Globus pallidus (tissue), 1 donor: Measurements from ENCODE around the gene TMC2.
"Not testable (repeated sequence)": the region's sequence is repeated elsewhere in the genome, so short reads cannot be mapped to it uniquely, and the experiment has no call there.

ENCODE experiments used
- DNase-seq: peaks from one replicate; pipeline ENCODE4 v3.0.0-alpha.2; 2015; ENCODE audit warnings: low spot score

Gene TMC2

DNA sequence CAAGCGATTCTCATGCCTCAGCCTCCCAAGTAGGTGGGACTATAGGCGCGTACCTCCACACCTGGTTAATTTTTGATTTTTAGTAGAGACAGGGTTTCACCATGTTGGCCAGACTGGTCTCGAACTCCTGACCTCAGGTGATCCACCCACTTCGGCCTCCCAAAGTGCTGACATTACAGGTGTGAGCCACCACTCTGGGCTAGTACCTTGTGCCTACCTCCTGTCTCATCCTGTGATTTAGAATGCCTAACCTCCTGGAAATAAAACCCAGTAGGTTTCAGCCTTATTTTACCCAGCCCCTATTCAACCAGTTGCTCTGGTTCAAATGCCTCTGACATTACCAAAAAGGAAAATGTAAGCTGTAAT is 10.2 kb upstream of the TMC2 start:
- DNase-seq = not testable (repeated sequence)

DNA sequence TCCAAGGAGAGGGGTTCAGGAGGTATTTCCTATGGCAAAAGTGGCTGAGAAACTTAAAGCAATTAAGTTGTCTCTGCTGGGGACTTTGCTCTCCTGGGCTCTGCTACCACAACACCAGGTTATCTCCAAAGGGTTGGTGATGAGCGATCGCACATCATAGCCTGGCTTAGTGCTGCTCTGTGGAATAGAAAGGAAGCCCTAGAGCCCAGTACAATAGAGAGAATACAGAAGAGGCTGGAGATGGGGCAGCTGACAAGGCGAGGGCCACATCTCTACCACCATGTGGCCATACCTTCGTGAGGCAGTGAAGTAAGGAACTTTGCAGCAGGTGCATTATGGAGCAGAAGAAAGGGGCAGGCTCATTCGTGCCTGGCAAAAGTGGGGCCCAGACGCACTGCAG is 8.6 kb upstream of the TMC2 start:
- DNase-seq = no peak

DNA sequence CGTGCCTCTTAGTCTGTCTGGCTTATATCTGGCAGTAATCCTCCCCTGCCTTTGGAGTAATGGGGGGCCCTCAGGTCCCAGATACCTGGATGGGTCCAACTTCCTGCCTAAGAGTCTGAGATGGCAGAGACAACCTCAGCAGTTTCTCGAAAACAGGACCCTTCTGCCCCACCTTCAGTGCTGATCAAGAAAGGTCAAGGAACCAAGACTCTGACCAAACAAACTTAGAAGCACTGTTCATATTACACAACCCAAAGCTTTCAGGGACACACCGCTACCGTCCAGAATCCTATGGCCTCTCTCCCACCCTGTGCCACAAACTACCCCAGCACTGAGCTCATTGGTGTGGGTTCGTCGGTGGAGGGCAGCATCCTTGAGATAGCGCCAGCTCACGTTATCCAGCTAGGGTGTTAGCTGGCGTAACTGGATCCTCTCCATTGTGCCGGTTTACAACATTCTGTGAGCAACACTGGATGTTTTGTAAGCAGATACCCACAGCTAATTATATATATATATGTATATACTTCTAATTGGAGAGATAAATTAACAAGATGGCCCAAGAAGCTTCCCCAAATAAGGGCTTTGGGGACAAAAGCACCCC is 7.6 kb upstream of the TMC2 start:
- DNase-seq = no peak

DNA sequence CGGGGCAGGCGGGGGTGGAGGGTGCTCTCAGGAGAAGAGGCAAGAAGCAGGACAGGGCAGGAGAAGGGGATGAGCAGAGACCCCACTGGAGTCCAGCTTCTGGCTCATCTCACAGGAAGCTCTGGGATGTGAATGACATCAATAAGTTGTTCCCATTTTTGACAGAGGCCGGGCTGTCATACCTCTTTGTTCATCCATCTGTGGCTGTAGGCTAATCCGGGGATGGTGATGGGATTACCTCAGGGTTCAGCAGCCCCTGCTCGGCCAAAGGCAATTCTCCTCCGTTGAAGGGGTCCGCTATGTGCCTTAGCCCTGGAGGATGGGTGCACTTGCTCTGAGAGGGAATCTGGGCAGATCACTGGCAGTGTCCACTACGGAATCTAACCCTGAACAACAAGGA is 3.3 kb upstream of the TMC2 start:
- no peak for DNase-seq

DNA sequence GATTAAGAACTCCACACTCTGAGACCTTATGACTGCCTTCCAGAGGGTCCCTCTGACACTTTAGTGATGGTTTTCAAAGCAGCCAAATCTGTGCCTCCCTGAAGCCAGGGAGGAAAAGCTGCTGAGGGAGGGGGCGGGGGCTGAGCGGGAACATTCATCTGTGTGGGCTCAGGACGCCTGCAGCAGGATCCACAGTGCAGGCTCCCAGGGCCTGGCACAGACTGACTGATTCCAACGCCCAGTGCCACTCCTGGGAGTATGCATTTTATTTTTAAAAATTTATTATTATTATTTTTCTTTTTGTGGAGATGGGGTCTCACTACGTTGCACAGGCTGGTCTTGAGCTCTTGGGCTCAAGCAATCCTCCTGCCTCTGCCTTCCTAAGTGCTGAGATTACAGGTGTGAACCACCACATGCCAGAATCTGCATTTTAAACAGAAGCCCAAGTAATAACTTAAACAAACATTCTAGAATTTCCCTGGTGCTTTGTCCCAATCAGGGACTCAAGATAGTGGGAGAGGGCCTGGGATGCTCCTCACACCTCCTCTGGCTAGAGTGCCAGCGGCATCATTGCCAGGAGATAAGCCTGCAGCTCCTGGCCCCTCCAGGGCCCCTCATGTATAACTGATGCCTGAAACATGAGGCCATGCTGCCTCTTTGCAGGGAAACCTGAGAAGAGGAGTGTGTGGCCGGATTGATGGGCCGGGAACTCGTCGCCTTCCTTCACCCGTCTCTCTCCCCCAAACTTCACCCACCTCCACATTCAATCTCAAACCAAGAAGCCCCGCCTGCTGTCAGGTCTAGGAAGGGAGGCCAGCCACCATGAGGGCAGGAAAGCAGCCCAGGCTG is 438 bp upstream of the TMC2 start:
- no peak for DNase-seq

DNA sequence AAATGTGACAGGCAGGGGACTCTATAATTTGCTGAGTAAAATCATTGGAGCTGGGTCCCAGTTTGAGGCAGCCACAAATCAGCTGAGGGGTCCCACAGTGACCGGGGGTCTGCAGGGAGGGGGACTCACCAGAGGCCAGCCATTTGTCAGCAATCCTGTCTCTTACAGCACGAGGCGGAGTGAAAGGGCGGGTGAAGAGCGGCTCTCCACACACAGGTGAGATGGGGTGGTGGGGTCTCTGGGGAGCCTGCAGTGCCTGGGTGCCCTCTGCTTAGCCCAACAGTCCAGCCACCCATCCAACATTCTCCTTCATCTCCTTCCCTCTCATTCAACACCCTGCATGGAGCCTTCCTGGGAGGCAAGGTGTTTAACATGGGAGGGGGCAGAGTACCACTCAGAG is 728 bp downstream of the TMC2 start:
- DNase-seq = no peak

DNA sequence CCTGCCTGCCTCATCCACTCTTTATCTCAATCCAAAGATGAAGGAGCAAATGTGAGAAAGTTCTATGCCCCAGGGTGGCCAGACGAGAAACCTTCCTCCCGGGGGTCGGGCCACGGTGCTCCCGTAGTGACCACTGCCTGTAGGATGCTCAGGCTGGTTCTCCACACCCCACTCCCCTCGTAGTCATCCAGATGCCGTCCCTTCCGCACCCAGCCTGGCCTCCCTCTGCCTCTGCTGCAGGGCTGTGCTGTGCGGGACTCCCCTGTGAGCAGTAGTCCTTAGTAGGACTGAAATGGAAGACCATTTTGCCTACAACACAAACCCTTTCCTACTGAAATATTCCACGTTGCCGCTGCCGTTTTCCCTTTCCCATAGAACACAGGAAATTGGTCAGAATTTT is 2.0 kb downstream of the TMC2 start:
- DNase-seq = no peak

DNA sequence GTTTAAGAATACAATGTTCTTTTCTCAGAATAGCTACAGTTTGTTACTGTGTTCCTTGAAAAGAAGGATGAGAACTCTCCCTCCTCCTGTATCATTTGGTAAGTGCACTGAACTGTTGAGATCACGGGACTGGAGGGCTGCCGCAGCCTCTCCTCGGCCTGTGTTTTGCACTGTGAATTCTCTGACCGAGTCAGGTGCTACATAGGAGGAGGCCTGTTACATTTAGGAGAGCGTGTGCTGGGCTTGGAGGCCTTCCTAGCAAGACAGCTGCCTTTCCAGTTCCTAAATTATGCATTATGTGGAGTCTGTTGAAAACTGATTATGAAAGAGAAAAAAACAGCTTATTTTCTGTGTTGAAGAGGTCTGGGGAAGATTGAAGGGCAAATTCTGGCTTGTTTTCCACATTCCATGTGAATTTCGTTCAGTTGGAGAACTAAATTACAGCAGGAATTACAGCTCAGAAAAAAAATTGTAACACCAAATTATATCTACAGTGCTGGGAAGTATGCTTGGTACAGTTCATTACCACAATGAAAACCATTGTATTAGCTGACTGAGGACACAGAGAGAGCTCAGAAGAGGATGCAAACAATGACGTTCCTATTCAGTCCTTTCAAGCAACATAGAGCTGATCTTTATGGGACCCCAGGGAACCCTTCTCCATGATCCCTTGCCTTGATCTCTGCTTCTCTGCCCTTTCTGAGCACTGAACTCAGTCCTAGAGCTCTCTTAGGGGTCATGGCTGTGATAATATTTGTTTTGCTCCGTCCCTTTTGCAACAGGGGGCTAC is 2.8 kb downstream of the TMC2 start:
- DNase-seq = peak; percentile 91

DNA sequence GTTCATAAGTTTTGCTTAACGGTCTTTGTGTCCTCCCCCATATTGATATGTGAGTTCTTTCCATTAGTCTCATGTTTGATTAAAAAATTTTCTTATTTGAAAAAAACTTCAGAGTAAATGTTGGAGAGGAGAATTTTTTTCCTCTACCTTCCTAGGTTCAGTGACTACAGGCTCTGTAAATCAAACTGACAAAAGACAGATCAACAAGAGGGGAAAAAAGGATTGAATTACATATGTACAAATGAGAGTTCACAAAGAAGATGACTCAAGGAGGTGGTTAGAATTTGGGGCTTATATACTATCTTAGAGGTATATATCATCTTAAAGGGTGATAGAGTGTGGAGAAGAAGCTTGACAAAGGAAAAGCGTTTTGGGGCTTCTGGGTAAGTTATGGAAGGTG is 5.6 kb downstream of the TMC2 start:
- DNase-seq = no peak

DNA sequence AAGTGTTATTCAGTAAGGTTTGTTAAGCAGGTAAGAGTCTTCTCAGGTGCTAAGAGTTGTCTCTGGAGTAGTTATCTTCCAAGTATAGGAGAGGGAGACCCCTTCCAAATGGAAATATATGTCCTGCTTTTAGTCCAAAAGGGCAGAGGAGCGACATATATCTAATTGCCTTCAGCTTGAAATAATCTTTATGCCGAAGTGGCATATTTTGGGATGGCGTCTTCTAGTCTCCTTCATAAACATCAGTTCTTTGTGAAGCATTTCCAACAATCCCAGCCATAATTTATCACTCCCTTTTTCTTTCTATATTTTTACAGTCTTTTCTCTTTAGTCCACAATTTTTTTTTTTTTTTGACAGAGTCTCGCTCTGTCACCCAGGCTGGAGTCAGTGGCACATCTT is 6.0 kb downstream of the TMC2 start:
- DNase-seq = no peak

DNA sequence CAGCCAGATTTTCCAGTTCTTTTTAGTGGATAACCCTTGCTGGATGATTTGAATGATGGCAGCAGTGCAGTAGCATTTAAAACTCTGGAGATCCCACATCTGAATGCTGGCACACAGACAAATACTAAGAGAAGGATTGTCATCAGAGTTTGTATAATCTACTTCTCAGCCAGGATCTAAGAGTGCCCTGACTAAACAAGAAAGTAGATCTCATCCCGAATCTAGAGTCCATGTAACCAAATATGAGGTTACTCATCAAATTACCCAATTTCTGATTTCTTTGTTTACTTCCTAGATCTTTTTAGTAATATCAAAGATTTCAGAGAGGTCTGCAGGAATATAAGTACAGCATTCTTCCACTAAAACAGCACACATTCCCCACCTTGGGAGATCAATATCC is 7.8 kb downstream of the TMC2 start:
- DNase-seq = no peak

DNA sequence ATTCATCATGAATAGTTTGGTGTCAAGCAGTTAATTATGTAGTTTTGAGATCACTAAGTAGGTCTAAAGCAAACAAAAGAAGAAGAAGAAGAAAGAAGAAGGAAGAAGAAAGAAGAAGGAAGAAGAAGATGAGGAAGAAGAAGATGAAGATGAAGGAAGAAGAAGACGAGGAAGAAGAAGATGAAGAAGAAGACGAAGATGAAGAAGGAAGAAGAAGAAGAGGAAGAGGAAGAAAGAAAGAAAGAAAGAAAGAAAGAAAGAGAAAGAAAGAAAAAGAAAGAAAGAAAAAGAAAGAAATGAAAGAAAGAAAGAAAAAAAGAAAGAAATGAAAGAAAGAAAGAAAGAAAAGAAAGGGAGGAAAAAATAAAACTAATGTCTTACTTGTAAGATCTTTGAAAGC is 9.2 kb downstream of the TMC2 start:
- no peak for DNase-seq

DNA sequence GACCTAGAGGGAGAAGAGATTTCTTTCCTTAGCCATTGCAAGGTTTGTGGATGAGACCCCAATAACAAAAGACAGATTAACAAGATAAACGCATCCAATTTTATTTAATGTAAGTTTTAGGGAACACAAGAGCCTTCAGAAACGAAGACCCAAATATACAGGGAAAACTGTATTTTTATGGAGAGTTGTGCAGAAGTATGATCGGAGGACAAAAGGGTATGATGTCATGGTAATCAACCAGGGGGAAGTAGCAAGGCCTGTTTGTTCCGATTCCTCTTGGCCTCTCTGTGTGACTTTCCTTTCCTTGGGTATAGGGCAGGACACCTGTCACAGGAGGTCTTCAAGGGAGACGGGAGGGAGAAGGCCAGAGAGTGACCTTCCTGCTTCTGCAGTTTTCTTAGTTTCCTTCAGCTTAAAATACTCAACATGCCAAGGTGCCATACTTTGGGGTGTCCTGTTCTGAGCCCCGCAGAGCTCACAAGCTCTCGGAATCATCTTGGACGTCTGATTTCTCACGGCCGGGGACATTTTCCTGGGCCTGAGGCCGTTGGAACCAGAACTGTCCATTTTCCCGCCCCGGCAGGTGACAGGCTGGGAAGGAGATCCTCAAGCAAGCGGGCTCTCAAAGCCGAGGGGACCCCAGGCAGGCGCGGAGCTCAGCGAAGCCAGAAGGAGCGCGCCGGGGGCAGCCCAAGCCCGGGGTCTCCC is 21.7 kb downstream of the TMC2 start:
- no peak for DNase-seq

DNA sequence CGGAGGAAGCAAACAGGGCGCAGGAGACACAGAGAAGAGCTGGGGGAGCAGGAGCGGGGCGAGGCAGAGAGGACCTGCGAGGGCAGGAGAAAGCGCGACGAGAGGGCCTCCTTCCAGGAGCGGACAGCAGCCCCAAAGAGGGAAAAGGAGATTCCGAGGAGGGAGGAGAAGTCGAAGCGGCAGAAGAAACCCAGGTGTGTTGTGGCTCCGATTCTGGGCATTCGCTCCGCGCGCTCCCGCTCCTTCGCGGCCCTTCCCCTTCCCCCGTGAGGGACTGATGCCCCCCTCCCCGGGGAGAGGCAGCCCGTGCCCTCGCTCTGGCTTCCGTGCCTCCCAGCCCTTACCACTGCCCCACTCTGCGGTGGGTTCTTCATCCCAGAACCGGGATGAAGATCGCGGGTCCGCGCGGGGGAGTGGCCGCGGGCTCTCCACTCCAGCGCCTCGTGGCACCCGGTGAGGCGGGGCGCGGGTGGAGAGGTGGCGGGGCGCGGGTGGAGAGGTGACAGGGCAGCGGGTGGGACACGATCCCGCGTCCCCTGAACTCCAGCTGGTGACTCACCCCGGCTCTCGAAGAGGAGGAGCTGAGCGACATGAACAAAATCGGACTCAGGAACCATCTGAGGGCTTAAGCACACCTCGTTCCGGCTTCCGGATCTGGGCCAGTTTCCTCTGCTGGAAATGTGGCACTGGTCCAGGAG is 22.4 kb downstream of the TMC2 start:
- DNase-seq = peak; percentile 14

DNA sequence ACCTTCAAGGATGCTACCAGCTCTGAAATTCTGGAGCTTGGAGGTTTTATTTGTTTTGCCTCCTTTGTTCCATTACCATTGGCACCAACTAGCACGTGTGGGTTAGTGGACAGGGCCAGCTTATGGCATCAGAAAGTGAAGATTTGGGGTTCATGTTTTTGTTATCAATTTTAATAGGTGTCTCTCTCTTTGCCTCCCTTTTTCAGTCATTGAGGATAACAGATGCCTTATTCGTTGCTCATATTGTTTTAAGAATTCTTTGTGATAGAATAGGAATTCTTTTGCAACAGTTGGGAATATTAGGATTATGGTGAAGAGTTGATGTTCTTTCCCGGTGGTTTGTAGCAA is 22.9 kb downstream of the TMC2 start:
- DNase-seq = no peak

DNA sequence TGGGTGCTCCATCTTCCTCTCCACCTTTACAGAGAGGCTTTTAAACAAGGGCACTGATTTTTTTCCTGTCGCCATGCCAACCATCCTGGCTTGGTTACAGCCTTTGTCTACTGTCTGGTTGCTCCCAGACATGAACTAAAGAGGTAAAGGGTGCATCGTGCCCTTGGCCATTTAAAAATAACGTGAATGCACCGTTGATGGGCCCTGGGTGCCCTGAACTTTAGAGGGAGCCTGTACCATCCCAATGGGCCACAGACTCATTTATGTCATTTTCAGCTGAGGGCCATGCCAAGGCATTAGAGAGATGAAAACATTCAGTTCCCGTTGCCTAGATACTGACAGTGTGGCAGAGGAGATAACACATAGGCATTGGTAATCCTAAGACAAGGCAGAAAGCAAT is 23.3 kb downstream of the TMC2 start:
- peak; percentile 60 for DNase-seq

DNA sequence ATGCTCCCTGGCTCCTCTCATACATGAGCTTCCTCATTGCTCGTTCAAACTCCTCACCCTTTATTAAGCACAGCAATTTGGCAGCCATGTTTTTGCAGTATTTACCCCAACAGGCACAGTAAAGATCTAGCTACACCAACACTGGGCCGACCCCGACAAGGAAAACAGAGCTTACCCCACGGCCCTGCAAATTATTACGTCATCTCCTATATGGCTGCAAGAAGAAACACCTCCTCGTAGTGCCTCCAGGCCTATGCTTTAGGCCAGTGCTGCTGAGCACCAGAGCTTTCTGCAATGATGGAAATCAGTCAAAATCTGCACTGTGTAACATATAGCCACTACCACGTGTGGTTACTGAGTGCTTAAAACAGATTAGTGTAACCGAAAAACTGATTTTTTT is 26.7 kb downstream of the TMC2 start:
- DNase-seq = no peak

DNA sequence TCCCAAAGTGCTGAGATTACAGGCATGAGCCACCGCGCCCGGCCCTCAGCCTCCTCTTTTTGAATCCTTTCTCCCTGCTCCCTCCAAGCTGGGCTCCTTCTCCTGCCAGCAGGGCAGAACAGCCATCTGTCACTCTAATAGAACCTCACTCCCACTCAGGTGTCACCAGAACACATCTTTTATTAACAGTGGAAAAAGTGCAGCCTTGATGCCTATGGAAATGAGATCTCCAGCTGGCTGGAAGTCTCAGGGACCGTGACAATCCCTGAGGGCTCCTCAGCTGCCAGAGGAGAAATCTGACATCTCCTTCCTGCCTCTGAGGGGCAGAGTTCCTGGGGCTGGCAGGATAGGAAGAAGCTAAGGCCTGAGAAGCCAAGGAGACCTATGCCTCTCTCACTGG is 28.0 kb downstream of the TMC2 start:
- no peak for DNase-seq

DNA sequence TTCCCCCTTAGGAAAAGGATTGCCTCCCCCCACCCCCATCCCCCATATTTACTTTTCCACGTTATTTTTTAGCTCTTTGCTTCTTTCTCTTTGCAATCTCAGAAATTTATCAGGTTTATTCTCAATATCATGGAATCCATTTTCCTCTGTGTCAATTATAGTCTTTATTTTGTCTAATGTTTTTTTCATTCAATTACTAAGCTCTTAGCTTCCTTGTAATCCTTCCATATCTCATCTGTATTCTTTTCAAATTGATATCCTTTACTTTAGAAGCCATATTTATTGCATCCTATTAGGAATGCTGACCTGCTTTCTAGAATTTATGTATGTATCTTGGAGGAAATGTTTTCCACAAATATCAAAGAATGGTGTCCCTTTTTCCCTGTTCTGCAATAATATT is 39.3 kb downstream of the TMC2 start:
- no peak for DNase-seq

DNA sequence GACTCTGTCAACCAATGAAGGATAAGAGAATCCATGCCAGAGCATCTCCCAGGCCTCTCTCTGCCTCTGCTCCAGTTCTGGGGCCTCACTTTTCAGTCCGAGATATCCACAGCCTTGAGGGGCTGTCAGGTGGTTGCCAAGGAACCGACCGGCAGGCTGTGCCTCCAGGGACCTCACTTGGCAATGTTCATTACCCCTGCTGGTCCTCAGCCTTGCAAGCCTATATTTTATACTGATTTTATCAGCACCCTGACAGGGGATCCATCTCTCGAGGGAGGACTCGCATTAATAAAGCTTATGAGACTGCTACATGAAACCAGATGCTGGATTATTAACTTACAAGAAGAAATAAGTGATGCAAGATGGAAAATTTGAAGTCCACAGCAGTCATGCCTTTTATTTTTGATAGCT is 39.9 kb downstream of the TMC2 start:
- DNase-seq = no peak

DNA sequence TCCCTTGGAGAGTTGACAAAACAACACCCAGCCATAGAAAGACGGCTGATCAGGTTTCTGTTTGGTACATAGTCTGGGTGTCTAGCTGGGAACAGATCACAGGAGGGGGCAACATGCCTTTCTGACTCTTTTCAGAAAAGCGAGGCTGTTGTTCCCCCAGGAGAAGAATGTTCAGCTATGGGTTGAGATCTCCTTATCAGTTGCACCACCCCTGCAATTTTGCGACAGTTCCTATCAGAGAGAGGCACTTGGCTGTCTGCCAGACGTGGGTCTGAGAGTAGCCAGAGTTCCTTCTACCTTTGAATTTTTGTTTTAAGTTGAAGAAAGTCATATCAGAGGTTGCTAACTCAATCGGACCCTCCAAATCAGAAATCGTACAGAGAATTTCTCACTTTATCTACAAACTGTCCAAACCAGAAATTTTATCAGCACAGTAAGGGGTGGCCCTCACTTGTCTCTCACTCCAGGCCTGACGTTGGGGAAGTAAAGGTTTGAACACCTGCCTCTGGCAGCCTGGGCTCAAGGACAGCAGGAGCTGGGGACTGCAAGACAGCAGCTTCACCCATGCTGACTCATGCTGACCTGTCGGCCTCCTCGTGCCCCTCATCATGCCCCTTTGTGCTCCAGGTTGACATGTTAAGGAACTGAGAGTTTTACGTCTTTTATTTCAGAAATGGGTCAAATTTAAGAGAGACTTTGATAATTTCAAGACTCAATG is 42.3 kb downstream of the TMC2 start:
- no peak for DNase-seq
